Hepatocyte (in vitro differentiated cells): ENCODE measurements around the gene SMPD2. TPM values are rescaled to one million over a fixed set of nuclear protein-coding genes. Genes with fewer than 3 reads are reported as not detected.

Source experiments
- DNase-seq: peaks from one replicate; pipeline ENCODE4 v3.0.0-alpha.2; 2016; ENCODE audit warnings: low spot score
- H2AFZ ChIP-seq: fragments of 200-600 bp; sonication (generic); 2 replicates; pipeline ENCODE4 v1.6.0; 2016; ENCODE audit warnings: antibody characterized with exemption, mild to moderate bottlenecking
- H3K27ac ChIP-seq: fragments of 200-600 bp; sonication (generic); 2 replicates; pipeline ENCODE4 v1.5.1; 2016; ENCODE audit warnings: mild to moderate bottlenecking
- H3K27me3 ChIP-seq: fragments of 200-600 bp; sonication (generic); 2 replicates; pipeline ENCODE4 v1.6.1; 2016
- H3K36me3 ChIP-seq: fragments of 200-600 bp; sonication (generic); replicated peaks from 2 replicates; pipeline ENCODE4 v1.5.1; 2016; ENCODE audit warnings: low read depth; ENCODE audit not compliant: insufficient read depth
- H3K4me1 ChIP-seq: fragments of 200-600 bp; sonication (generic); 2 replicates; pipeline ENCODE4 v1.5.1; 2016; ENCODE audit warnings: mild to moderate bottlenecking, moderate library complexity; ENCODE audit not compliant: insufficient read depth
- H3K4me2 ChIP-seq: fragments of 200-600 bp; sonication (generic); 2 replicates; pipeline ENCODE4 v1.6.0; 2016
- H3K4me3 ChIP-seq: fragments of 200-600 bp; sonication (generic); 2 replicates; pipeline ENCODE4 v1.5.1; 2016; ENCODE audit warnings: mild to moderate bottlenecking
- H3K79me2 ChIP-seq: fragments of 200-600 bp; sonication (generic); 2 replicates; pipeline ENCODE4 v1.6.0; 2017; ENCODE audit warnings: mild to moderate bottlenecking
- H3K9me2 ChIP-seq: fragments of 200-600 bp; sonication (generic); replicated peaks from 2 replicates; pipeline ENCODE4 v1.6.0; 2017; ENCODE audit warnings: mild to moderate bottlenecking; ENCODE audit not compliant: insufficient read depth
- H3K9me3 ChIP-seq: fragments of 200-600 bp; sonication (generic); 2 replicates; pipeline ENCODE4 v1.5.1; 2016; ENCODE audit warnings: low read depth, mild to moderate bottlenecking
- H4K20me1 ChIP-seq: fragments of 200-600 bp; sonication (generic); 2 replicates; pipeline ENCODE4 v1.6.0; 2016; ENCODE audit warnings: mild to moderate bottlenecking; ENCODE audit not compliant: insufficient read depth, poor library complexity, severe bottlenecking
- CTCF ChIP-seq: fragments of 200-600 bp; sonication (generic); IDR thresholded peaks from 2 replicates; pipeline ENCODE4 v1.5.1; 2016; ENCODE audit warnings: antibody characterized with exemption, mild to moderate bottlenecking; ENCODE audit not compliant: poor library complexity
- EZH2 ChIP-seq: fragments of 200-600 bp; sonication (generic); IDR thresholded peaks from 2 replicates; pipeline ENCODE4 v1.6.1; 2016; ENCODE audit warnings: antibody characterized with exemption, mild to moderate bottlenecking, borderline replicate concordance
- EZH2phosphoT487 ChIP-seq: fragments of 200-600 bp; sonication (generic); IDR thresholded peaks from one replicate; pipeline ENCODE4 v1.6.1; 2018; ENCODE audit warnings: antibody characterized with exemption, mild to moderate bottlenecking, low read depth, moderate library complexity; ENCODE audit not compliant: unreplicated experiment, severe bottlenecking
- WGBS: methylation state at CpG from one replicate; pipeline ENCODE4 v1.1.6; 2016; ENCODE audit warnings: low lambda C conversion rate; ENCODE audit errors: missing lambda C conversion rate; 5-methylcytosine and 5-hydroxymethylcytosine counted together
- polyA plus RNA-seq: library from polyadenylated mRNA; unstranded; fragments of >200 nt; fragmentation: Nextera tagmentation; extraction: Ambion mirVana; gene quantifications from 2 replicates; pipeline ENCODE4 v1.2.1, GENCODE V29; 2016
- total RNA-seq: library from RNA; depleted of rRNA; stranded (reverse); fragments of >200 nt; gene quantifications from 2 replicates; pipeline ENCODE4 v1.2.3, GENCODE V29; 2014

The SMPD2 gene
- total and polyA plus RNA-seq, 2 experiments from 2014 or later: 9.3 to 19.2 TPM

- Histone ChIP-seq H3K27ac (peak overlapping the region; percentile 19), H3K4me3 (no peak overlapping the region), H3K79me2 (no peaks in the 10 kb centered on the region), H4K20me1 (no peaks in the 10 kb centered on the region), H3K9me3 (no peaks in the 10 kb centered on the region), H3K4me1 (no peaks in the 10 kb centered on the region), H3K9me2 (no peaks in the 10 kb centered on the region), H2AFZ (peak overlapping the region; percentile 25), H3K4me2 (no peak overlapping the region), H3K27me3 (no peaks in the 10 kb centered on the region), H3K36me3 (no peaks in the 10 kb centered on the region)
- DNase-seq: peak; percentile 22
- 56% methylated on average over 5 of the region's 5 CpGs for WGBS
- no peak for TF ChIP-seq CTCF
- TF ChIP-seq EZH2phosphoT487: no peak
- TF ChIP-seq EZH2: no peak
These were observed 50.8 kb downstream of the SMPD2 start for GRCh38 chr6:109491207-109491938.

Other genes starting within 250 kb of the SMPD2 start
- 571 and 574 TPM in 2 replicates for gene CD164, start 58.3 kb upstream of the SMPD2 start, total RNA-seq
- 436 and 475 TPM in 2 replicates for gene CD164, start 58.3 kb upstream of the SMPD2 start, polyA plus RNA-seq
- gene PPIL6, start 96 bp upstream of the SMPD2 start, total RNA-seq: 2.2 and 2.6 TPM in 2 replicates
- 2.9 and 3.8 TPM in 2 replicates for gene PPIL6, start 96 bp upstream of the SMPD2 start, polyA plus RNA-seq
- 38.2 and 46.5 TPM in 2 replicates for gene MICAL1, start 15.0 kb downstream of the SMPD2 start, total RNA-seq
- gene MICAL1, start 15.0 kb downstream of the SMPD2 start, polyA plus RNA-seq: 51.2 and 52.7 TPM in 2 replicates
- 6.7 and 6.9 TPM in 2 replicates for gene ZBTB24, start 42.5 kb downstream of the SMPD2 start, total RNA-seq
- gene ZBTB24, start 42.5 kb downstream of the SMPD2 start, polyA plus RNA-seq: 2.5 and 3.8 TPM in 2 replicates